Ishikawa (cell line): ENCODE measurements around the gene FCRLB.

Experiments
- CEBPB ChIP-seq: IDR thresholded peaks from 2 replicates; pipeline ENCODE4 v1.6.1; 2012
- CREB1 ChIP-seq: IDR thresholded peaks from 2 replicates; pipeline ENCODE4 v1.6.1; 2012; ENCODE audit warnings: low read depth
- EGR1 ChIP-seq: IDR thresholded peaks from 2 replicates; pipeline ENCODE4 v1.6.1; 2012
- EP300 ChIP-seq: IDR thresholded peaks from 2 replicates; pipeline ENCODE4 v1.6.1; 2012; ENCODE audit warnings: borderline replicate concordance
- FOXM1 ChIP-seq: IDR thresholded peaks from 2 replicates; pipeline ENCODE4 v1.6.1; 2012; ENCODE audit warnings: low read depth, borderline replicate concordance
- MAX ChIP-seq: IDR thresholded peaks from 2 replicates; pipeline ENCODE4 v1.6.1; 2012
- NFIC ChIP-seq: IDR thresholded peaks from 2 replicates; pipeline ENCODE4 v1.6.1; 2012
- RAD21 ChIP-seq: IDR thresholded peaks from 2 replicates; pipeline ENCODE4 v1.6.1; 2012; ENCODE audit warnings: low read depth
- REST ChIP-seq: IDR thresholded peaks from 2 replicates; pipeline ENCODE4 v1.6.1; 2012; ENCODE audit warnings: low read depth, mild to moderate bottlenecking
- TAF1 ChIP-seq: IDR thresholded peaks from 2 replicates; pipeline ENCODE4 v1.6.1; 2012; ENCODE audit warnings: low read depth, mild to moderate bottlenecking
- TCF12 ChIP-seq: IDR thresholded peaks from 2 replicates; pipeline ENCODE4 v1.6.1; 2012; ENCODE audit warnings: low read depth
- TEAD4 ChIP-seq: IDR thresholded peaks from 2 replicates; pipeline ENCODE4 v1.6.1; 2012
- USF1 ChIP-seq: IDR thresholded peaks from 2 replicates; pipeline ENCODE4 v1.6.1; 2012
- YY1 ChIP-seq: IDR thresholded peaks from 2 replicates; pipeline ENCODE4 v1.6.1; 2012; ENCODE audit warnings: low read depth
- ZBTB7A ChIP-seq: IDR thresholded peaks from 2 replicates; pipeline ENCODE4 v1.6.1; 2012; ENCODE audit warnings: low read depth

FCRLB gene

GRCh38 chr1:161718559-161719324 lies 2.6 kb upstream of the FCRLB start:
- no peak for TF ChIP-seq EP300
- no peak for TF ChIP-seq REST
- TF ChIP-seq USF1: no peak
- TF ChIP-seq MAX: no peak

GRCh38 chr1:161719325-161719611 lies 2.1 kb upstream of the FCRLB start:
- TF ChIP-seq CREB1 (no peak), TCF12 (no peak), EGR1 (no peak), MAX (no peak), TEAD4 (no peak), EP300 (no peak), USF1 (no peak), YY1 (no peak), NFIC (no peak), ZBTB7A (no peak), REST (no peak), TAF1 (no peak), FOXM1 (no peak), CEBPB (no peak)

- TF ChIP-seq YY1: no peak
- no peak for TF ChIP-seq TCF12
- TF ChIP-seq RAD21: no peak
- no peak for TF ChIP-seq CREB1
- TF ChIP-seq NFIC: no peak
- no peak for TF ChIP-seq EGR1
- TF ChIP-seq FOXM1: no peak
- no peak for TF ChIP-seq ZBTB7A
- no peak for TF ChIP-seq REST
- TF ChIP-seq USF1: no peak
- no peak for TF ChIP-seq MAX
- no peak for TF ChIP-seq TEAD4
These were observed 922 bp upstream of the FCRLB start for GRCh38 chr1:161720422-161720821.

- no peak for TF ChIP-seq TAF1
- no peak for TF ChIP-seq NFIC
- no peak for TF ChIP-seq MAX
These were observed 497 bp downstream of the FCRLB start for GRCh38 chr1:161721738-161722343.
